ENCODE results near the gene LMCD1.

The LMCD1 gene

DNA sequence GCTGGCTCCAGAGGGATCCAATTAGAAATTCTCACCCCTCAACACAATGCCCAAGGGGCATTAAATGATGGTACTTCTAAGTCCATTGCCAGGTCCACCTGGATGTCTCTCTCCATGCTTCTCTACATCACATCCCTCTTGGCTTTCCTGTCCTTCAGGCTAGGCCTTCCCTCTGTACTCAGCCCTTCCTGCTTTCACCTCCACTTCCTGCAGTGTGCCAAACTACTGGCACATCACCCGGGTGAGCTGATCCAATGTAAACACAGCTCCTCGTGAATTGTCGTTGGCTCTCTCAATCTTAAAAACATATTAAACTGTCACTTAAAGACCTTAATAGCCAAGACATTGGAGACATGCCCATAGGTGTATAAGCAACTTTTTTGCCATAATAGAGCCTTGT is 4.0 kb downstream of the LMCD1 start:
- no peak for DNase-seq (ENCODE audit: low read depth in 2 of 2)

DNA sequence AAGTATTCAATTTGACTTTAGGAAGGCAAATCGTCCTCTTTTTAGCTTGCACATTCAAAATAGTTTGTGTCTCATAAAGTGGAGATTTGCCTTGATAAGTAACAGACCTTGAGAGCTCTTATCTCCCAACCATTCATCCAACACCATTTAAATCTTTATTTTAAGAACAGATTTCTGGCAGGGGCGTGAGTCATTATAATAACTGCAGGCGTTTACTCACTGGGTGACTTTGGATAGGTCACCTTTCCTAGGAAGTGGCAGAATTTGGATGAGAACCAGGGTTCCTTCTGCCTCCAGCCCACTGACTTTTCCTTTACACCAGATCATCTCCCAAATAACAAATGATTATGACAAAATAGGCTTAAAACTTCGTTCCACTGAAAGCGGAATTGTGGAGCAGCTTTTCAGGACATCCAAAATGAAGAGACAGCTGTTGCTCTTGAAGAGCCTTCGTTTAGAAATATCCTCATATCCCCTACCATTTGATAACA is 5.0 kb downstream of the LMCD1 start:
- no peak for DNase-seq (ENCODE audit: low read depth in 2 of 2)

DNA sequence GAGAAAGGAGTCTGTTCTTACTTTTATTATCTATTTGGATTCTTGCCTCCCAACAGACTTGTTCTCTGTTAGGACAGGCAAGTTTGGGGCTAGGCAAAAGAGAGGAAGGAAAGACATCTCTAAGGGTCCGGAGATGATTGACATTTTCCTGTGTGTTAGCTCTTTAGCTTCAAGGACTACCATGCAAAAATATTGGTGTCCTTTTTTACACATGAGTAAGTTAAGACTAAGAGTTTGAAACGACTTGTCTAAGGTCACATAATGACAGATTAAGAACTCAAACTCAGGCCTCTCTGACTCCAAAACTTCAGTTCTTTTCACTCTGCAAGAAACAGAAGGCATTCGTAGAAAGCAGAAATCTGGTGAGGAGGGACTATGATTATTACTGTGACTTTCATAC is 5.9 kb downstream of the LMCD1 start:
- DNase-seq (ENCODE audit: low read depth in 2 of 2): no peak

DNA sequence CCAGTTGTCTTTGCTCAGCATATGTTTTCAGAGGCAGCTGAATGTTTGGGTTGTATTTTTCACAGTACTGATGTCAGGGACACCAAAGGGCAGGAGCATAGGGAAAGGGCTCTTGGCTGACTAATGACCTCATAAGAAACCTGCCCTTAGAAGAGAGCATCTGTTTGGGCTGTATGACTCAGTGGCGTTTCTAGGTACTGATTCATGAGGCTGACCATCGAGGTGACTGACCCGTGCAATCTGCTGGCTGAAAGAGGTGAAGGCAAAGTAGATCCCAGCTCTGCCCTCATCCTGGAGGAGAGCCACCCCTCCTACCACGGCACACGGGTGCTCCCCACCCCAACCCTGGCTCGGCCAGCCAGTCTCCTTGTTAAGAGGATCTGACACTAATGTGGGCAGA is 8.3 kb downstream of the LMCD1 start:
- DNase-seq (ENCODE audit: low read depth in 2 of 2): no peak

DNA sequence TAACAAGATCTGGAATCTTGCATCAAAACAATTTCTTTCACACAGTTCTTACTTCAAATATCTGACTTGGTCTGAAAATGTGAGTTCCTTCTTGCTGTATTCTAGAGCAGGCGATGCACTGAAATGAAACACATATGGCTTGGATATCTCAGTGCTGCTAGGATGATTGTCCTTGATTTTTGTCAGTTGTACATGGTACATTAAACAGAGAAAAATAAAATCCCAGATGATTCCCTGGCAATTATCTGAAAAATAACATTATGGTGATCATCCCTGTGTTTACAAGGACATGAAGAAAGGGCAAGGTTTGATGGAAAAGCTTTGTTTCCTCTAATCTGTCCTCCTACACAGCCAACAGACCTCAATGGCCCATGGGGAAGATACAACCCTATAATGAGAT is 10.6 kb downstream of the LMCD1 start:
- no peak for DNase-seq (ENCODE audit: low read depth in 2 of 2)

DNA sequence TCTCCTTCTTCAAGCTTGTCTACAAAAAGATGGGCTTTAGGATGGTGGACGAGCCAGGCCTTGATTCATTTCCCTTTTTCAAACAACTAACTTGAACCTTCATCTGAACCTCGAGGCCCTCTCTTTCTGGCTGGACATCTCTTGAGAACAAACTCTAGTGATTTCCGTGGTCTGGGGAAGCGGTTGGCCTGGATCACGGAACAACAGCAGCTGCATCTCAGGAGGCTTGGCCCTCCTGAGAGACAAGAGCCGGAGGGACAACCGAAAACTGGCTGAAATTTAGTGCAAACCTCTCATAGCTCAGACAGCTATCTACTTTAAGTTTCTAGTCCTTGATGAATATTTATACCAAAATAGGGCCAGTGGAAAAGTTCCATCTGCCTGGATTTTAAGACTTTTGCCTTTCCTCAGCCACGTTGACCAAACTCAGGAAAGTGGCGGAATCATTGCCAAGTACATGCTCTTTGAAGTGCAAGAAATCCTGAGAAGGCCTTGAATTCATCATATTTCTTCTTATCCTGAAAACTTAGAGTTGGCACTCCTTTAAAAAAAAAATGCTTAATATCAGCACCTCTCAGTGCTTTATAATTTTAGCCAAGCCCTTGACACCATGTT is 14.5 kb downstream of the LMCD1 start:
- no peak for DNase-seq (ENCODE audit: low read depth in 2 of 2)

DNA sequence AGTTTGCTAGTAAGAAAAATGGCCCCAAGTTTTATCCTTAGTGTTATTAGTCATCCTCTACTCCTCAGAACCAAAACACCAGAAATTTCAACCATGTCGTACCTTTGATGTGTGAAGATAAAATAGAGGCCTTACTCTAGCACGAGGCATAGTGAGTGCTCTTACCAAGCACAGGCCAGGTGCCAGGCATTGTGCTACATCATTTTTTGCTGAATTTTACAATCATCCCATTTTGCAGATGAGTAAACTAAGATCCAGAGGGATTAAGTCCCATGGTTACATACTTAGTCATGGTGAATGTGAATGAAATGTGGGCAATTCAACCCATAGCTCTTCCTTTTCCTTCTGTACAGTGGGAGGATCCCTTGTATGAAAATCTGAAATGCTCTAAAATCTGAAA is 15.2 kb downstream of the LMCD1 start:
- DNase-seq (ENCODE audit: low read depth in 2 of 2): no peak

DNA sequence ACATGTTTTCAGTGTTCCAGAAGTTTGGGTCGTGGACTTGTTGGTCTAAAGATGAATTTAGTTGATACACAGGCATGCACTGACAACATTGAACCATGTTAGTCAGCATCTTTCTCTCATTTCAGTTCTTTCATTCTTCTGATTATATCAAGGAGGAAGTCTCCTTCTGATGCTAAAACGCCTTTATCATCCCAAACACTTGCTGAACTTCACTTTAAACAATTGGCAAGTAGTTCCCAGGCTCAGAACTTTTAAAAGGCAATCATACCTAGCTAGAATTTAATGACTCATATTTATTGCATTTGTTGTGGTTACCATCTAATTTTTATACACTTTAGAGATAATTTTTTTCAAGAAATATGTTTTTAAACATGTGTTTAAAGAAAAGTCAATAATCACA is 15.9 kb downstream of the LMCD1 start:
- DNase-seq (ENCODE audit: low read depth in 2 of 2): no peak

DNA sequence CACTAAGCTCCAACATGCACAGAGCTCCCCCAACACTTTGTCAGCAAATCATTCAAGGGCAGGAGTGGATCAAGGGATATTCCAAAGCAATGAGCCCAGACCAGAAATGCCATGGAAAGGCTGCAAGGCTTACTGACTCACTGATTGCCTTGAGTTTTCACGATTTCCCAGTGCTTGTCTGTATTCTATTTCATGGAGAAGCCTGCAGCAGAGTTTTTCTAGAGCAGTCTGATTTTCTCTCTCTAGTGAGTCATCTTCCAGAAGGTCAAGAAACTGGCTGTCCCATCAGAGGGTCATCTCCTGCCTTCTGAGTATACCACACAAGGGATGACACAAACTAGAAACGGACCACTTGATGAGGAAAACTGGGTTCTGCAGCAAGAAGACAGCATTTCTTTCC is 16.5 kb downstream of the LMCD1 start:
- DNase-seq (ENCODE audit: low read depth in 2 of 2): no peak

DNA sequence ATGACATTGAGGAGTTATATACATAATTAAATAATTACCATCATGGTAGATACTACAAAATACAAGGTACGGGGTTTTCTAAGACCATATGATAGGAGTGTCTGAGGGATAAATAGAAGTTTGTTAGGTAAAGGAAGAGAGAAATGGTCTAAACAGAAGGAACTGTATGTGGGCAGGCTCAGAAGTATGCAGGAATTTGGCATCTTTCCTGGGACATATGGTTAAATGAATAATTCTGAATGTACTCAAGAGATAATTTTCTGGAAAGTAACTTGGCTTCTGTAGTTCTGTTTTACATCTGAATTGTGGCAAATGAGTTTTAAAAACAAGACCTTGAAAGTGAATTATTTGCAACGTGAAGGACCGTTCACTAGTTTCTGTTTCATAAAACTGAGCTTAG is 17.5 kb downstream of the LMCD1 start:
- DNase-seq (ENCODE audit: low read depth in 2 of 2): no peak

DNA sequence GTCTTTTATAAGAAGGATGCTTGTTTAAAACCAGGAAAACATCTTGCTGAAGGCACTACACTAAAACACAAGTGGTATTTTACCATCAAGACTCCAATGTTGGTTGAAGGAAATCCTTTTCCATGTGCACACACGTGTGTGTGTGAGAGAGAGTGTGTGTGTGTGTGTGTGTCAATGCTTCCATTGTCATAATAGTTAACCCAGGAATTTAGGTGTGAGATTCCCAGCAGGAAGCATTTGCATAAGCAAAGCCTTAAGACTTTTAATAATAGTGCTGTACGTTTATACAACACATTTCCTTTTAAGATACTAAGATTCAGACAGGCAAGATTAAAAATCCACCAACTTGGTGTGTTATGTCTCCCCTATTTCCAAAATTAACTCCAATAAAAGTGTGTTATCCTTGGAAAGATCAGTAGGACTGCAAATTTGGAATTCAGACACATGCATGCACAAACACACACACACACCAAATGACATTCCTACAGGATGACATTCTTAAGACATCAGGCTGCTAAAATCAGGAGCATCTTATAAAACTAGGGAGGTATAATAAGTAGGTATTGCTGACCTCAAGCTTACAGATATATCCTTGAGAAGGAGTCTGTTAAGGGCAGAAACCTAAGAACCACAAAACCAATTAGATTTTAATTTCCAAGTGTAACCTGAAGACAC is 18.3 kb downstream of the LMCD1 start:
- DNase-seq (ENCODE audit: low read depth in 2 of 2): no peak

DNA sequence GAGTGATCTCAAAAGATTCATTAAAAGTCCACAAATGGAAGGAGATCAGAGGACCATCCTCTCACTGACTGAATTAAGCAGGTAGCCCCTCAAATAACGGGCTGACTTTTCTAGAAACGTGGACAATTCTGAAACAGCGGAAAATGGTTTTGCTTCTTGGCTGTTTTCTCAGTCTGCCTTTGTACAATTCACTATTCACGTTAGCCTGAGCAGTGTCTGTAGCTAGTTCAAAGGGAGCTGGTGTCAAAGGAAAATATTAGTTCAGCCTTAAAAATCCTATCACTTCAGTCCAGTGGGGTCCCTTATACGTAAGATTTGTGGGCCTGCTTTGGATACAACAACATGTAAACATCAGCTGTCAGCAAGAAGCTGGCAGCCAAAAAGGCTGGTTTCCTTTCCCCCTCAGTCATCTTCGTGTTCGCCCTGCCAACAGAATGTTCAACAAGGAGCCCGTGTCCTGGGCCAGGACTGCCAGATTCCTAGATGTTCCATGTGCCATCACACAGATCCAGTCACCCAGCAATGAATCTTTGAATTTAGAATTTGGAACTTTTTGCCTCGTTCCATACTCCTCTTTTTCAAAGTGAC is 19.3 kb downstream of the LMCD1 start:
- no peak for DNase-seq (ENCODE audit: low read depth in 2 of 2)

DNA sequence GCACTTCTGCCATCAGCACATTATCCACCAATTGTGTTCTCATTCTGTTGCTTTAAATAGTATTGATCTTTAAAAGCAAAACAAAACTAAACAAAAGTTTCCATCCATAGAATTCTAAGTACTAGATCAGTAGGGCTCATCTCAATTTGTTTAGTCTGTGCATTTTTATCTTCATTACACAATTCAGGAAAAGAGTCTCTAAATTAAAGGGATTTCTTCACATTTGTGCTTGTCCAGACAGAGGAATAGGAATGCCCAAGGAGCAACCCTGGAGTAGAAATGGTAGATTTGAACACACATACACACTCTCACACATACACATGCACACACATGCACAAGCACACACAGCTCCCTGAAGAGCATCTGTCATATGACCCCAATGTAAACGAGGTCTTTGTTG is 21.4 kb downstream of the LMCD1 start:
- no peak for DNase-seq (ENCODE audit: low read depth in 2 of 2)

DNA sequence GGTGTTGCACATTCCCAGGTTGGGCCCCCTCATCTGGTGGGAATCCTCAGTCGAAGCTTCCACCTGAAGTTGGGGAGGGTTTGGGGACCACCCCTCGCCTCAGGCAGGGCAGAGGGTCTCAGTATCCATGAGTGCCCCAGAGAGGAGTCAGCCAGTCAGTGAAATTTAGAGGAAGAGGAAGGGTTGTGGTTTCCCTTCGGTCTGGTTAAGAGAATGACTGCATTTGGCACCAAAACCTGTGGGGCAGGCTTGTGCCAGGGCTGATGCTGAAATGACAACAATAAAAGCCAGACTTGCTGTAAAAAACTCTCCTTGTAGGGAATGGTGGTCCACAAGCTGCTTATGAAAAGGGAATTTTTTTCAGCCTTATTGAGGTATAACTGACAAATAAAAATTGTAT is 22.6 kb downstream of the LMCD1 start:
- DNase-seq (ENCODE audit: low read depth in 2 of 2): no peak

DNA sequence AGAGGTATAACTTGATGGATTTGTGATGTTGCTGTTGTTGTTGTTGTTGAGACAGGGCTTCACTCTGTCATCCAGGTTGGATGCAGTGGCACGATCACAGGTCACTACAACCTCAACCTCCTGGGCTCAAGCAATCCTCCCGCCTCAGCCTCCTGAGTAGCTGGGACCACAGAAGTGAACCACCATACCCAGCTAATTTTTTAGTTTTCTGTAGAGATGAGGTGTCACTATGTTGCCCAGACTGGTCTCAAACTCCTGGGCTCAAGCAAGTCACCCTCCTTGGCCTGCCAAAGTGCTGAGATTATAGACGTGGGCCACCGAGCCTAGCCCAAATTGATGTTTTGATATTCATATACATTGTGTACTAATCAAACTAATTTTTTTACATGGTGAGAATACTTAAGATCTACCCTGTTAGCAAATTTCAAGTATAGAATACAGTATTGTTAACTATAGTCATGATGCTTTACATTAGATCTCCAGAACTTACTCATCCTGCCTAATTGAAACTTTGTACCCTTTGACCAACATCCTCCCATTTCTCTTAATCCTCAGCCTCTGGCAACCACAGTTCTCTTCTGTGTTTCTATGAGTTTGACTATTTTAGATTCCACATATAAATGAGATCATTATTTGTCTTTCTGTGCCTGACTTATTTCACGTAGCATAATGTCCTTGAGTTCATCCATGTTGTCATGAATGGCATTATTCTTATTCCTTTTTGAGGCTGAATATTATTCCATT is 23.2 kb downstream of the LMCD1 start:
- no peak for DNase-seq (ENCODE audit: low read depth in 2 of 2)

DNA sequence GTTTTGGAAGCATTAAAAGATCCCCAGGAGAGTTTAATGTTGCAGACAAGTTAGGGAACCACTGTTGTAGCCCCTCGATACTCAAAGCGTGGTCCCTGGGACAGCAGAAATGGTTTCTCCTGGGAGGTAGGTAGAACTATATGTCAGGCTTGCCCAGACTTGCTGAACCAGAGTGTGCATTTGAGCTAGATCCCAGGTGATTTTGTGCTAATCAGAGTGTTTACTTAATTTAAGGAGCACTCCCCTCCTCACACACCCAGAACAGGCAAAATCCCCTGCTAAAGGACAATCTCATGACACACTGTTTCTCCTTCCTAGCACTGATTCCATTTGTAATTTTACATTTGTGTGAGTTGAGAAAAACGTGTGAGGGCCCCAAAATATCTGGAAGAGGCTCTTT is 24.3 kb downstream of the LMCD1 start:
- DNase-seq (ENCODE audit: low read depth in 2 of 2): no peak

DNA sequence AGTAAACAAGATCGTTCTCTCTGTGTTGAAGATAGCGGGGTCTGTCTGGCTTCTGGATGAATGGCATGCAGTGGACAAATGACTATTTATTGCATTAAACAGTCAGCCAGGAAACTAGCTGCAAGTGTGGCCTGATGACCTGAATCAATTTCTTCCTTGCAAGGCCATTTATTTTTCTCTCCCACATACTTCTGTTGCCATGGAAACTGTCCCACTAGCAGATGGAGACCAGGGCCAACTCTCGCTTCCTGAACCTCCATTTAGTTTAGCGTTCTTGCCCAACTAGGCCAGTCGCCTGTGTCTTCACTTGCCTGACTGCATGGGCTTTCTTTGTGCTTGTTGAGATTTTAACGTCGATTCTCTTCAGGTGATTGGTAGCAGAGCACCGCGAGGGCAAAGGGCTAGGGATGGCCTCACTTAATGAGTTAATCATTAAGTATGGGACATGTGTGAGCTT is 27.6 kb downstream of the LMCD1 start:
- no peak for DNase-seq (ENCODE audit: low read depth in 2 of 2)

DNA sequence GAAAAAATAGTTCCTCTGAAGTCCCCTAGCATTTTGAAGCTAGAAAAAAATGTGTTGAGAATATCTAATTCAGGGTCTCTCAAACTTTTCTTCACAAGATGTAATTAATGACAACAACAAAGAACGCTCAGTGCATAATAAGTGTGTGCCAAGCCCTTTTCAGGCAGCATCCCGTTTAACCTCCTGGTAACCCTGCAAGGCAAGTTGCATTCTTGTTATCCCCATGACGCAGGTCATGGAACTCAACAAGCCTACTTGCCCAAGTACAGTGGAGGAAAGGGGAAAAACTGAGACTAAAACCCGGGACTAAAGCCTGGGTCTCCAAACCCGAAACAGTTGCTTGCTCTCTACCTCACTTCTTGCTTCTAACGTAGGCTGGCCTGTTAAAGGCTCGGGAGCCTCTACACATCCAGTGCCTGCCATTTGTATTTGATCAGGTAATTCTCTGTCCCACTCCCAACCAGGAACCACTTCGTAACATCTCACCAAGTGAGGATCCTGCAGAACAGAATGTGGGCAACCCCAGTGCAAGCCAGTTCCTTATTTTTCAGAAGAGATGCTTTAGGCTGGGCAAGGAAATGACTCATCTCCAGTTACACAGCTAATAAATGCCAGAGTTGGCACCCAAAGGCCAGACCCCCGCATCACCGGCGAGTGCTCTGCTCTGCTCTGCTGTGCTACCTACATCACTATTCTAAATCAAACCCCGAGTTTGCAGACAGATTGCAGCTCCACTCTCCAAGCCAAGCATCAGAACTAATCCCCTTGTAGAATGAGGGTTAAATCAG is 28.3 kb downstream of the LMCD1 start:
- no peak for DNase-seq (ENCODE audit: low read depth in 2 of 2)

DNA sequence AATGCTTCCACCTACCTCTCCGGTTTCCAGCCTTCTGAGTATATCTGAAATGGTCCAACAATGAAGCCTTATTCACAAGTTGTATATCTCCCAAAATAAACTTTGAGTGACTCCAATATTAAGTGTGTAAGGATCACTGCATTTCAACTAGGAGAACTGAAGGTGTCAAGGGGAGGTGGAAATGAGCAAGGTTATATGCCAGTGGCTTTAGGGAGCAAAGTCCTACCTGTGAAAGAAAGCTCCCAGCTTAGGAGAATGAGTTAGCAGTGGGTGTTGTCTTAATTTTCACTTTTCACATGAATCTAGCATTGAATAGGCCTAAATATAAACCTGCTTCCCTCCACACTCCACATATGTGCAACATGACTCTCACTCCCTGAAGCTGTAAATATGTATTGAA is 29.0 kb downstream of the LMCD1 start:
- no peak for DNase-seq (ENCODE audit: low read depth in 2 of 2)

DNA sequence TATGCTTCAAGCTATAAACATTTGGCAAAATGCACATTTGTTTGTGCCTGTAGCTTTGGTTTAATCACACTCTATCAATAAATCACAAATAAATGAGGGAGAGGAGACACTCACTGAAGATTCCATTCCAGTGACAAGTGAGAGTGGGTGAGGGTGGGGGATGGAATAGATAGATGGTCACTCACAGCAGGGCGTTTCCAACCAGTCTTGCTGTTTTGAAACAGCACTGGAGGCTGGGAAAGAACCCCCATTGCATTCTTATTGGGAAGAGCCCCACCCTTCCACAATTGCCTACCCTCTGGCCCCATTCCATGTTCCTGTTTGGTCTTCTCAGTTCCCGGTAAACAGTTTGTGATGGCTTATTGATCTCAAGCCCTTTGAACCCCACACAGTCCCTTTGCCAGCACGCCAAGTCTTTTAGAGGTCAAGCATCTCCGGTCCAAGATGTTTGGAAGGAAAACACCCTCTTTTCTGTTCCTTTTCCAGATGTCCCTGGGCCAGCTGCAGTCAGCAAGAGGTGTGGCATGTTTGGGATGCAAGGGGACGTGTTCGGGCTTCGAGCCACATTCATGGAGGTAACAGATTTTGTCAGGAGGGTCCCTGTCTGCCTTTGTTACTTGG is 30.7 kb downstream of the LMCD1 start:
- DNase-seq (ENCODE audit: low read depth in 2 of 2): no peak
